Superior temporal gyrus (tissue), 1 donor: Measurements from ENCODE around the gene MYT1.

Experiments
- DNase-seq: peaks from one replicate; pipeline ENCODE4 v3.0.0-alpha.2; 2016; ENCODE audit errors: extremely low spot score

MYT1 gene

DNA sequence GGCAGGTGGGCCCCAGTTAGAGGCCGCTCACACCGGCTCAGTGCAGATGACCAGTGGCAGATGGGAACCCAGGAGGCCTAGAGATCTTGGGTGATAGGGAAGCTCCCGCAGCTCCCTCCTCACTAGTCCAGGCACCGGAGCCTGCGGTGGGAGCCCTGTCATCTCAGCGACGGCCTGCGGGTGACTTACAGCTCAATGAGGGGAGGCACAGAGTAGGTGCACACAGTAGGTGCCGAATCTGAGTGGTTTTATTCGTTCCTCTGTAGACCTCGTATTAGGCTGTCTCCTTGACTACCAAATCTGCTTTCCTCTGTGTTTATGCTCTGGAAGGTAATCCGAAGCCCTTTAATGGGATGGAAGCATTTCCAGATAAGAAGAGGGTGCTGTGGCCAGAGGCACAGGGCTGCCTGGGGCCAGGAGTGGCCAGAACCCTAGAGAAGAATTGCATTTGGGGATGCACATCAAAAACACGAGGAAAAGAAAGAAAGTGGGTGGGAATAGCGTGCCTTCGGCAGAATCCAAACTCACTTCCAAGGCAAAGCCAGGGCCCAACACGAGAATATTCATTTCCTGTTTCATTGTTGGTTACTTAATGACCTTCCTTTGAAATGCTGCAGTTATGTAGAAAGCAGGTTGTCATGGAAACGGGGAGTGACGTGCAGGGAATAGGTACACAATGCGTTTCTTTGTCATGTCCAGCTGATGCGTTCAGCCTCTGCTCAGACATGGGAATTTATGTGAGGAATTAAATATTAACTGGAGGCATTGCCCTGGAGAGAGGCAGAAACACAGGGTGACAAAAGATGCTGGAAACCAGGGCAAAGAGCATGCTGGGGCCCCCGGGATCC, 24.7 kb downstream of the MYT1 start:
- peak; percentile 44 for DNase-seq

GRCh38 chr20:64189530-64189966, 25.3 kb downstream of the MYT1 start:
- no peak for DNase-seq

- no peak for DNase-seq
These were observed 25.7 kb downstream of the MYT1 start for GRCh38 chr20:64189986-64190385.

DNA sequence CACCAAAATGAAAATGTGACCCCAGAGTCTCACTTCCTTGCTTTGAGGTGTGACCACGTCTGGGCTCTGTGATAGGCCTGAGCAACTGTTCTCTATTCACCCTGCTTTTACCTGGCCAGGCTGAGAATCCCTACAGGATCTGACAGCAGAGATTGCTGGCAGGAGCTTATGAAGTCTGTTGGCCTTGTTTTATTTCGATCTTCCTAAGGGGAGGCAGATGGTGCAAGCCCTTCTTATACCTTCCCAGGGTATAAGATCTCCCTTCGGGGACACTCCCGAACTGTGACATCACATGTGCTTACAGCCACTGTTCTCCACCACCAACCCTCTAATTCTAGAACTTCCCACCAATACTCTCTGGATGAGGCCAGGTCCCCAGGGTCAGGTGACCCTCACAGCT, 26.8 kb downstream of the MYT1 start:
- no peak for DNase-seq

DNA sequence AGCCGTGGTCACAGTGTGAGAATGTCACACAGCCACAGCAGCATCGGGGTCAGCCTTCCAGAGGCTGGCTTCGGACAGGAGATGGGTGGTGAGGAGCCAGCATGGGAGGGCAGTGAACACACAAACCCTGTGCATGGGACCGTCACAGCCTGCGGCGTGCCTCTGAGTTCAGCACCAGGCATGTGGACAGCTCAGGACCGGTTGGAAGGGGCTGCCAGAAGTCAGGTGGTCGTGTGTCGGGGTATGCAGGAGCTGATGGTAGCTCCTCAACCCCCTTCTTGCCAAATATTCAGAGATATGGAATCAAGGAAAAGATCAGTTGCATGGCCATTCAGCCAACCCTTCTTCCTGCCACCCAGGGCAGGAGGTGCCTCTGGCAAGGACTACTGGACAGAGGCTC, 28.2 kb downstream of the MYT1 start:
- DNase-seq: no peak

DNA sequence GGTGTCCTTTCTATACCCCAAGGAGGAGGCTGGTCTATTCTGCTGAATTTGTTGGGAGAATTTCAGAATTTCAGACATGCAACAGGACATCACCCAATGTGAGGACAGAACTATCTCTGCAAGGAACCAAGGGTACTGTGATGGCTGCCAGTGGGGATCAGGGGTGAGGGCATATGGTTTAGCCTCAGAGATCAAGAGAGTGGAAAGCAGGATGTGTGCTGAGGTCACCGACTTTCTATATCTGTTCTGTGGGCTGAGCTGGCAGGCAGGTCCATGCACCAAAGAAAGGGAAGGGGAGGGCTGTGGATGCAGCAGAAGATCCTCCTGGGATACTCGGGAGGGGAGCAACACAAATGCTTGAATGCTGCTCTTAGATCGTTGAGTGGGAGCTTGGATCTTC, 28.8 kb downstream of the MYT1 start:
- DNase-seq: no peak

DNA sequence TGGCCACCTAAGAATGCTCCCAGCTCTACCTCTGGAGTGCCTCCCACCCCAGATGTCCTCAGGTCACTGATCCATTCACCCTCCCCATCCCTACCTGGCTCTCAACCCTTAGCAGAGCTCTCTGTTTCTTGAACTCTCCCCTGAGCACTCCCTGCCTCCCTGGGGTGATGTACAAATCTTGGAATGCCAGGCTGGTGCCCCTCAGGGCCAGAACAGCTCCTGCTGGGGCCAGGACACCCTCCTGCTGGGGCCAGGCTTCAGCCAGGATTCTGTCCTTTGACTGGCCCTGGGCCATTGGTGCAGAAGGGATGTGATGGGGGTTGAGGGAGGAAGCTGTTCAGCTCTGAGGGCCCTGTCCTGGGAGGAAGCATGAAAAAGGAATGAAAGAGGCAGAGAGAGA, 30.0 kb downstream of the MYT1 start:
- DNase-seq: no peak

- no peak for DNase-seq
These were observed 32.1 kb downstream of the MYT1 start for GRCh38 chr20:64196309-64196708.

GRCh38 chr20:64196847-64197306, 32.6 kb downstream of the MYT1 start:
- DNase-seq: no peak

GRCh38 chr20:64198347-64198746, 34.1 kb downstream of the MYT1 start:
- no peak for DNase-seq

- no peak for DNase-seq
These were observed 35.1 kb downstream of the MYT1 start for GRCh38 chr20:64199395-64199794.

GRCh38 chr20:64200740-64201139, 36.5 kb downstream of the MYT1 start:
- no peak for DNase-seq

GRCh38 chr20:64201653-64202052, 37.4 kb downstream of the MYT1 start:
- DNase-seq: no peak

DNA sequence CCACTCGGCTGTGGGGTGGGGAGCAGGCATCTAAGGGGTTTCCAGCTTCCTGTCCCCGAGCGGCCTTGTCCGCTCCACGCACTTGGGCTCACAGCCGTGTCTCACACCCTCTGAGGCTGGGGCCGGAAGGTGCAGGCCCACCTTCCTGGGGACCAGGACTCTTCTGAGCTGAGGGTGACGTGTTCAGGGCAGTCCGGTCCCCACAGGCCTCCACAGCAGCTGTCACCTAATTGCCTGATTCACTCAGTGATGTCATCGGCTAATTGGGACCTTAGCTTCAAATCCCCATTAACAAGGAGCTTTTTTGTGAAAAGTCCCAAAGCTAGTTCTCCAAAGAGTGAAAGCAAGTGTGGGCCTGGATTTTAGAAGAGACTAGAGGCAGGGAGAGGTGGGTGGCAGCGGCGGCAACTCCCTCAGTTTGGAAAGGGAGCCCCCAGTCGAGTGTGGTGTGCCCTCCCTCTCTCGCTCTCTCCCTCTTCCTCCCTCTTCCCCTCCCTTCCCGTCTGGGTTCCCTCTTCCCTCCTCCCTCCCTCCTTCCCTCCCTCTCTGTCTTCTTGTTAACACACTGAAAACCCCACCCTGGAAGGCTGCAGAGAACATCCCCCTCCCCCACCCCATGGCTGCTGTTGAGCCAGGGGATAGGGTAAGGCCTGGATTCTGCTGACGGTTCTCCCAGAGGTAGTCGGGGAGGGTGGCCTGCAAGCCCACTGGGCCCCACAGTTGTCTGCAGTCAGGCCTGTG, 39.0 kb downstream of the MYT1 start:
- no peak for DNase-seq

DNA sequence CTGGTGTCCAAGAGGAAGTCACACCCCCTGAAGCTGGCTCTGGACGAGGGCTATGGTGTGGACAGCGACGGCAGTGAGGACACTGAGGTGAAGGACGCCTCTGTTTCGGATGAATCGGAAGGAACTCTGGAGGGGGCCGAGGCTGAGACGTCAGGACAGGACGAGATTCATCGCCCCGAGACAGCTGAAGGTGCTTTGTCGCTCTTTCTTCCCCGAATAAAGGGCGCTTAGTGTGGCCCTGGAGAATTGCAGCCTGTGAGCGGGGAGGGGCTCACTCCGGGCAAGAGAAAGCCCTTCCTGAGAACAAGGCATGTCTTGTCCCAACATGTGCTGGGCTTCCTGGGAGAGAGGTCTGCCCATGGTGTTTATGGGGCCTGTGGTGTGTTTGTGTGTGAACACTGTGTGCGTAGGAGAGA, 41.4 kb downstream of the MYT1 start:
- DNase-seq: peak; percentile 17

DNA sequence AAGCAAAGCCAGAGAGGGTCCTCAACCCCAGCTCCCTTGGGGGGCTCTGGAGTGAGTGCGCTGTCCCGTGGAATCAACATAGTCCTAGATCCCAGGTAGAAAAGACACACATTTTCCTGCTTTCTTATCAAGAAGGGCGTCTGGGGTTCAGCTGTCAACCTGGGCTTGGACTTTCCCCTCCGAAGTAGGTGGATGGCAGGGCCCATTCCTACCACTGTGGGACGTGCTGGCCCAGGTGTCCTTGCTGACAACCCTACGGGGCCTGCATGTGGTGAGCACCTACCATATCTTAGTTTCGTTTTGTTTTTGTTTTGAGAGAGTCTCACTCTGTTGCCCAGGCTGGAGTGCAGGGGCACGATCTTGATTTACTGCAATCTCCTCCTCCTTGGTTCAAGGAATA, 42.4 kb downstream of the MYT1 start:
- no peak for DNase-seq

- no peak for DNase-seq
These were observed 43.7 kb downstream of the MYT1 start for GRCh38 chr20:64207641-64208590.

GRCh38 chr20:64209148-64209547, 44.9 kb downstream of the MYT1 start:
- DNase-seq: no peak

DNA sequence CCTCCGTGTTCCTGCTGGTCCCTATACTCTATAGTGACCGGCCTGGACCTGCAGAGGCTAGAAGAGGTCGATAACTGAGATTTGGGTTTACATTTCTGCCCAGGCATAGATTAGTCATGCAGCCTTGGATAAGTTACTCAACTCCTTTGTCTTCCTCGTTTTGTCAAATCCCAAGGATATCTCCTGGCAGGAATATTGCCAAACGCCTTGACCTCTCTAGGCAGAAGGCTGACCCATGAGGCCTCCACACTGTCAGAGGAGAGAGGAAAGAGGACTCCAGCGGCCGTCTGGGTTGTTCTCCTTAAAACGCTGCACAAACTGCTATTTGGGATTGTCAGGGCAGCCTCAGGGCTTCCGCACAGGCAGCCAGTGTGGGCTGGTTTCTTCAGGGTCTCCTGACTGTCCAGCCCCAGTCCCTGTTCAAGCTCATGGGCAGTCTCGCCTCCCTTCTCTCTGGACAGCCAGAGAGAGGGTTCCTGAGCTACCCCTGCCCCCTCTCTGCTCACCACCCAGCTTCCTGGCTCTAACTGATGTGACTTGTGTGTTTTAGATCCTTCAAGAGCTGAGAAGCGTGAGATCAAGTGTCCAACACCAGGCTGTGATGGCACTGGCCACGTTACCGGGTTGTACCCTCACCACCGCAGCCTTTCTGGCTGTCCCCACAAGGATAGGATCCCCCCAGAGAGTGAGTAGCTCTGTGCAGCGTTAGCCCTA, 46.6 kb downstream of the MYT1 start:
- DNase-seq: no peak

- no peak for DNase-seq
These were observed 47.8 kb downstream of the MYT1 start for GRCh38 chr20:64211874-64212658.
